NB4 (cell line): Measurements from ENCODE around the gene TMC4.

Experiments
- MYC ChIP-seq: IDR thresholded peaks from 2 replicates; pipeline ENCODE4 v1.6.1; 2011; ENCODE audit warnings: low read depth, low read length
- POLR2A ChIP-seq: IDR thresholded peaks from 2 replicates; pipeline ENCODE4 v1.6.1; 2011; ENCODE audit warnings: mild to moderate bottlenecking; ENCODE audit not compliant: insufficient read length; ENCODE audit errors: extremely low read depth
- TF ChIP-seq, protein P1 (sequence below): IDR thresholded peaks from one replicate; pipeline ENCODE4 v1.5.1; 2012; ENCODE audit warnings: low read depth, low read length
- TF ChIP-seq, protein P2 (sequence below): IDR thresholded peaks from 2 replicates; pipeline ENCODE4 v1.6.1; 2011; ENCODE audit warnings: low read depth, low read length

DNA sequence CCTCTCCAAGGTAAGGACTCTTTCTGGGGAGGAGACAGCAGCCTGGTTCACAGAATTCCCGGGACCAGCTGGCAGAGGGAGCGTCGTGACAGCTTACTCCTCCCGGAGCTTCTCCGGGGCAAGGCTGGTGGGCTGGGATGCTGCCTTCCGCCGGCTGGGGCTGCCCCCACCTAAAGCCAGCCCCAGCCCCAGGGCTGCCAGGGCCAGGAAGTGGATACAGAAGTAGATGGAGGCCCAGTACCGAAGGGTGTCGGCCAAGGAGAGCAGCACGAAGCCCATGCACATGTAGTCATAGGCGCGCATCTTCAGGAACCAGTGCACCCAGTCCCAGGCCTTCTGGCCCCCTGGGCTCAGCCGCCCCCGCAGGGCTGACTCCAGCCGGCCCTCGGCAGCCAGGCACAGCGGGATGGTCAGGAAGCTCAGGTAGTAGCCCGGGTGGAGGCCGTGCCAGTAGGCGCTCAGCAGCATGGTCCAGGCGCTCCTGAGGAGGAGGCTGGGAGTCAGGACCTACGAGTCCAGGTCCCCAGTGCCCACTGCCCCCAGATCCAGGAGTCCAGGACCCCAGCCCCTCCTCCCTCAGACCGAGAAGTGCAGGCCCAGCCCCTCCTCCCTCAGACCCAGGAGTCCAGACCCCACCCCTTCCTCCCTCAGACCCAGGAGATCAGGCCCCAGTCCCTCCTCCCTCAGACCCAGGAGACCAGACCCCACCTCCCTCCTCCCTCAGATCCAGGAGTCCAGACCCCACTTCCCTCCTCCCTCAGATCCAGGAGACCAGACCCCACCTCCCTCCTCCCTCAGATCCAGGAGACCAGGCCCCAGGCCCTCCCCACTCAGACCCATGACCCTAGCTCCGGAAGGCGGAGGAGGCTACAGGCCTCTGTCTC lies 1.2 kb upstream of the TMC4 start:
- TF ChIP-seq, protein P1, sequence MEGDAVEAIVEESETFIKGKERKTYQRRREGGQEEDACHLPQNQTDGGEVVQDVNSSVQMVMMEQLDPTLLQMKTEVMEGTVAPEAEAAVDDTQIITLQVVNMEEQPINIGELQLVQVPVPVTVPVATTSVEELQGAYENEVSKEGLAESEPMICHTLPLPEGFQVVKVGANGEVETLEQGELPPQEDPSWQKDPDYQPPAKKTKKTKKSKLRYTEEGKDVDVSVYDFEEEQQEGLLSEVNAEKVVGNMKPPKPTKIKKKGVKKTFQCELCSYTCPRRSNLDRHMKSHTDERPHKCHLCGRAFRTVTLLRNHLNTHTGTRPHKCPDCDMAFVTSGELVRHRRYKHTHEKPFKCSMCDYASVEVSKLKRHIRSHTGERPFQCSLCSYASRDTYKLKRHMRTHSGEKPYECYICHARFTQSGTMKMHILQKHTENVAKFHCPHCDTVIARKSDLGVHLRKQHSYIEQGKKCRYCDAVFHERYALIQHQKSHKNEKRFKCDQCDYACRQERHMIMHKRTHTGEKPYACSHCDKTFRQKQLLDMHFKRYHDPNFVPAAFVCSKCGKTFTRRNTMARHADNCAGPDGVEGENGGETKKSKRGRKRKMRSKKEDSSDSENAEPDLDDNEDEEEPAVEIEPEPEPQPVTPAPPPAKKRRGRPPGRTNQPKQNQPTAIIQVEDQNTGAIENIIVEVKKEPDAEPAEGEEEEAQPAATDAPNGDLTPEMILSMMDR: no peak
- TF ChIP-seq POLR2A (no peak), MYC (no peak)
- TF ChIP-seq, protein P2, sequence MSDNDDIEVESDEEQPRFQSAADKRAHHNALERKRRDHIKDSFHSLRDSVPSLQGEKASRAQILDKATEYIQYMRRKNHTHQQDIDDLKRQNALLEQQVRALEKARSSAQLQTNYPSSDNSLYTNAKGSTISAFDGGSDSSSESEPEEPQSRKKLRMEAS: no peak
